Upper lobe of left lung (tissue), 6 donors: ENCODE measurements around the gene ZXDC. TPM values are rescaled to one million over a fixed set of nuclear protein-coding genes. Genes with fewer than 3 reads are reported as not detected.

Experiments
- ATAC-seq, 2 donors: fragments of 200-7000 bp; cut with Tn5 transposase; one replicate each; pipeline ENCODE4 v1.9.1; 2022; ENCODE audit warnings: mild to moderate bottlenecking in 2 of 2, moderate library complexity in 2 of 2; ENCODE audit not compliant: low FRiP score in 2 of 2
- DNase-seq, 2 donors: peaks; one replicate each; pipeline ENCODE4 v3.0.0-alpha.2; 2019 to 2020
- H3K27ac ChIP-seq, 4 donors: fragments of 200-600 bp; sonication (generic); one replicate each; pipeline ENCODE4 v1.5.1; 2016 to 2019
- H3K27me3 ChIP-seq, 4 donors: fragments of 200-600 bp; sonication (generic); one replicate each; pipeline ENCODE4 v1.5.1; 2017 to 2019
- H3K36me3 ChIP-seq, 4 donors: fragments of 200-600 bp; sonication (generic); one replicate each; pipeline ENCODE4 v1.5.1; 2016 to 2019
- H3K4me1 ChIP-seq, 4 donors: fragments of 200-600 bp; sonication (generic); one replicate each; pipeline ENCODE4 v1.5.1; 2018 to 2019
- H3K4me3 ChIP-seq, 4 donors: fragments of 200-600 bp; sonication (generic); one replicate each; pipeline ENCODE4 v1.5.1; 2017 to 2019; ENCODE audit warnings: mild to moderate bottlenecking in 2 of 4, moderate library complexity in 1 of 4
- H3K9me3 ChIP-seq, 4 donors: fragments of 200-600 bp; sonication (generic); one replicate each; pipeline ENCODE4 v1.5.1; 2018 to 2019
- EP300 ChIP-seq, 4 donors: sonication (generic); formaldehyde crosslinking; IDR thresholded peaks; one replicate each; pipeline ENCODE4 v1.5.1; 2017; ENCODE audit warnings: antibody characterized with exemption in 4 of 4, control low read depth in 2 of 4
- POLR2A ChIP-seq, 4 donors: fragments of 450-650 bp; IDR thresholded peaks; one replicate each; pipeline ENCODE4 v1.5.1; 2016 to 2017; ENCODE audit warnings: antibody characterized with exemption in 4 of 4, mild to moderate bottlenecking in 2 of 4
- POLR2AphosphoS5 ChIP-seq, 2 donors: sonication (generic); formaldehyde crosslinking; IDR thresholded peaks; one replicate each; pipeline ENCODE4 v1.5.1; 2017; ENCODE audit warnings: antibody characterized with exemption in 2 of 2
- WGBS, 2 donors: methylation state at CpG; one replicate each; pipeline ENCODE4 v1.1.5; 2017 to 2018; 5-methylcytosine and 5-hydroxymethylcytosine counted together
- total RNA-seq, 6 donors: library from RNA; depleted of rRNA in 4 of 6; stranded (reverse); fragments of >200 nt in 4 of 6; gene quantifications; one replicate each; pipeline versions ENCODE4 v1.1.0 to v1.2.1, GENCODE V29; 2016 to 2021
- TF ChIP-seq, protein P1 (sequence below), 6 experiments: fragments of 450-650 bp in 4 of 6; fragments of 200-600 bp in 2 of 6; sonication (generic) in 2 of 6; IDR thresholded peaks; one replicate each; pipeline ENCODE4 v1.5.1; 2016 to 2019; ENCODE audit warnings: antibody characterized with exemption in 6 of 6
- donor health status: DM: no; HTN: no; CAD: no; lungs with moderate emphysema.
- donor health status: DM: no; HTN: yes; CAD: no; lungs with severe emphysema.

The ZXDC gene
- total RNA-seq, 6 donors from 2014 or later = 35.9 to 112 (median 53.5) TPM

DNA sequence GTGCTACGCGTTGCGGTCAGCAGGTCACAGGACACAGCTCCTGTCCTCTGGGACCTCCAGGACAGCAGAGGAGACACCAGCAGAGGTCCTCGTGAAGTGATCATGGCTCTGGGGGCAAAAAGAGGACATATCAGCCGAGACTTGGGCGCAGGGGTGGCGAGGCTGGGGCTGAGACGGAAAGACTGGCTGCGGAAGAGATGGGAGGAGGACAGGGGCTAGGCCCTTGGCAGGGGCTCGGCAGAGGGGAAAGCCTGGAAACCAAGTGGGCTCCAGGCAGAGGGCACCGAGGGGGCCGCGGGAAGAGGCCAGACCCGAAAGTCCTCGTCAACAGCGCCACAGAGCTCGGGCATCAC is 85.9 kb downstream of the ZXDC start:
- 61 to 70% methylated on average over 17 of the region's 17 CpGs for WGBS, 2 donors
- H3K4me3 ChIP-seq = peak overlapping the region in 1 of 4 donors; percentile 37

DNA sequence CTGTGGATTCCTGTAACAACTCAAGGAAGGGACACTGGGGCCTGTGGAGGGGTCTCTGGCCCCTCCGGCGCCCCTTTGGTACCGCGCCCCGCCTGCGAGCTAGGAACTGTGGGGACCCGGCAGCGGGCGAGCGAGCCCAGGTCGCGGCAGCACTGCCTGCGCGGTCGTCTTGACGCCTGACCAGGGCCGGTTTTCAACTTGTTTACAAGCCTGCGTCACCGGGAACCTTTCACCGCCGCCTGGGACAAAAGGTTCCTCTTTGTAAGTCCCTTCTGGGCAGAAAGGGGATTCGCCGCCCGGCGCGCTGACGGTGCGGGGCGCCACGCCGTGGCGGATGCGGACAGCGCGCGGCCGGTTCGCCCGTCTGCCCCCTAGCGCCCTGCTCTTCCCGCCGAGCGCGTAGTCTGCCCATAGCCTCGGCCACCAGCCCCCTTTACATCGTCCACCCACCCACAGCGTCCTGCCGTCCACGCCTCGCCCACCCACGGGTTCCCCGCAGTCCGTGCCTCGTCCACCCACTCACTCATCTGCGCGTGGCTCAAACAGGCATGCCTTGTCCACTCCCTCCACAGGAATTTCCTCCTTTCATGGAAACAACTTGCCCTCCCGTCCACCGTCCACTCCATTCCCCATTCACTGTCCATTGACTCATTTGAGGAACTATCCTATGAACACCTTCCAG is 86.4 kb downstream of the ZXDC start:
- peak overlapping the region; percentile 4 to 37 (median 26) for H3K4me3 ChIP-seq
- TF ChIP-seq POLR2AphosphoS5 (IDR thresholded peaks at IDR 0.05) = peak; percentile 63 to 81
- TF ChIP-seq POLR2A (IDR thresholded peaks at IDR 0.05) = peak in 3 of 4 donors; percentile 47 to 77 (median 68)
- TF ChIP-seq, protein P1, sequence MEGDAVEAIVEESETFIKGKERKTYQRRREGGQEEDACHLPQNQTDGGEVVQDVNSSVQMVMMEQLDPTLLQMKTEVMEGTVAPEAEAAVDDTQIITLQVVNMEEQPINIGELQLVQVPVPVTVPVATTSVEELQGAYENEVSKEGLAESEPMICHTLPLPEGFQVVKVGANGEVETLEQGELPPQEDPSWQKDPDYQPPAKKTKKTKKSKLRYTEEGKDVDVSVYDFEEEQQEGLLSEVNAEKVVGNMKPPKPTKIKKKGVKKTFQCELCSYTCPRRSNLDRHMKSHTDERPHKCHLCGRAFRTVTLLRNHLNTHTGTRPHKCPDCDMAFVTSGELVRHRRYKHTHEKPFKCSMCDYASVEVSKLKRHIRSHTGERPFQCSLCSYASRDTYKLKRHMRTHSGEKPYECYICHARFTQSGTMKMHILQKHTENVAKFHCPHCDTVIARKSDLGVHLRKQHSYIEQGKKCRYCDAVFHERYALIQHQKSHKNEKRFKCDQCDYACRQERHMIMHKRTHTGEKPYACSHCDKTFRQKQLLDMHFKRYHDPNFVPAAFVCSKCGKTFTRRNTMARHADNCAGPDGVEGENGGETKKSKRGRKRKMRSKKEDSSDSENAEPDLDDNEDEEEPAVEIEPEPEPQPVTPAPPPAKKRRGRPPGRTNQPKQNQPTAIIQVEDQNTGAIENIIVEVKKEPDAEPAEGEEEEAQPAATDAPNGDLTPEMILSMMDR (IDR thresholded peaks at IDR 0.05) = peak; percentile 90 to 100 (median 98)
- TF ChIP-seq EP300 (IDR thresholded peaks at IDR 0.05) = peak in 2 of 4 donors; percentile 70 to 93
- peak overlapping the region; percentile 74 to 81 (median 78) for H3K27ac ChIP-seq
- DNase-seq = peak; percentile 96 to 98
- 2 to 10% methylated on average over 23 to 58 of the region's 58 CpGs for WGBS, 2 donors
- H3K36me3 ChIP-seq = no peaks in the 10 kb centered on the region
- peaks cover 9 to 13% (median 12%) of the 10 kb centered on the region in 4 donors for H3K4me1 ChIP-seq
- H3K27me3 ChIP-seq = no peaks in the 10 kb centered on the region
- ATAC-seq = peak; percentile 95 to 97
- H3K9me3 ChIP-seq = no peaks in the 10 kb centered on the region

More for the DNA sequence above, 85.9 kb downstream of the ZXDC start:
- DNase-seq = no peak
- peaks cover 0 to 4% (median 2%) of the 10 kb centered on the region in 4 donors for H3K27me3 ChIP-seq
- no peaks in the 10 kb centered on the region for H3K36me3 ChIP-seq
- peaks cover 9 to 17% (median 14%) of the 10 kb centered on the region in 4 donors for H3K4me1 ChIP-seq
- no peak for ATAC-seq
- H3K9me3 ChIP-seq = no peaks in the 10 kb centered on the region
- H3K27ac ChIP-seq = peak overlapping the region in 3 of 4 donors; percentile 74 to 80 (median 77)
- TF ChIP-seq POLR2AphosphoS5 (IDR thresholded peaks at IDR 0.05) = no peak
- no peak for TF ChIP-seq POLR2A (IDR thresholded peaks at IDR 0.05)
- no peak for TF ChIP-seq EP300 (IDR thresholded peaks at IDR 0.05)
- TF ChIP-seq, protein P1 (IDR thresholded peaks at IDR 0.05) = no peak

Other genes starting within 250 kb of the ZXDC start
- 10 to 100 TPM; 21.6 to 52.4 (median 38.3) TPM for gene KLF15, start 118.5 kb downstream of the ZXDC start, total RNA-seq
- 10 to 100 TPM in 4 of 6 donors, 1 to 10 TPM in 1, under 1 TPM in 1; 0.09 to 57.9 (median 21.6) TPM for gene CFAP100, start 81.0 kb downstream of the ZXDC start, total RNA-seq
- not detected for gene UROC1, start 41.9 kb upstream of the ZXDC start, total RNA-seq
- 1 to 10 TPM in 3 of 6 donors, under 1 TPM in 1, not detected in 2; 0.57 to 3.1 (median 2.0) TPM for gene CHST13, start 48.3 kb upstream of the ZXDC start, total RNA-seq
- not detected for gene C3orf22, start 83.0 kb upstream of the ZXDC start, total RNA-seq
- gene TXNRD3, start 179.2 kb upstream of the ZXDC start, total RNA-seq = 10 to 100 TPM in 5 of 6 donors, 1 to 10 TPM in 1; 7.6 to 14.4 (median 12.4) TPM
- 10 to 100 TPM; 16.6 to 35.6 (median 21.8) TPM for gene CHCHD6, start 228.3 kb upstream of the ZXDC start, total RNA-seq